Naive thymus-derived CD4-positive, alpha-beta T cell (primary cell): ENCODE results near the gene TBX21. TPM values are rescaled to one million over a fixed set of nuclear protein-coding genes. Genes with fewer than 3 reads are reported as not detected.
"Not testable (repeated sequence)": the region's sequence is repeated elsewhere in the genome, so short reads cannot be mapped to it uniquely, and the experiment has no call there.

ENCODE experiments used
- ATAC-seq: fragments of 150-1000 bp; cut with Tn5 transposase; 2 replicates; pipeline ENCODE4 v1.10.0; 2021; ENCODE audit warnings: mild to moderate bottlenecking, moderate library complexity
- CTCF ChIA-PET: fragments of 350-600 bp; sonication (Branson Sonifier 250); formaldehyde crosslinking; loops from one replicate; lab custom pipeline; 2021; ENCODE audit warnings: antibody characterized with exemption; lab: Charles Lee
- POLR2A ChIA-PET: fragments of 350-600 bp; sonication (Branson Sonifier 250); formaldehyde crosslinking; loops from one replicate; lab custom pipeline; 2021; ENCODE audit warnings: antibody characterized with exemption, inconsistent platforms; lab: Charles Lee
- DNase-seq, 9 donors: peaks; one replicate each; pipeline versions ENCODE4 v3.0.0 to v3.0.0-alpha.2; 2020 to 2022; ENCODE audit warnings: mixed read lengths in 1 of 9
- H3K27ac ChIP-seq: one replicate; pipeline ENCODE4 v1.7.0; 2013; ENCODE audit warnings: mild to moderate bottlenecking, low read depth, low read length, moderate library complexity
- H3K27me3 ChIP-seq, 2 donors: one replicate each; pipeline ENCODE4 v1.7.0; 2013; ENCODE audit warnings: low read length in 2 of 2, mild to moderate bottlenecking in 2 of 2, moderate library complexity in 2 of 2; ENCODE audit not compliant: control insufficient read depth in 2 of 2, insufficient read depth in 2 of 2
- H3K36me3 ChIP-seq, 3 experiments: 1 replicate in 2 of 3; 2 replicates in 1 of 3; pipeline ENCODE4 v1.7.0; 2013; ENCODE audit warnings: low read length in 3 of 3, mild to moderate bottlenecking in 3 of 3, moderate library complexity in 1 of 3; ENCODE audit not compliant: insufficient read depth in 3 of 3, control insufficient read depth in 2 of 3
- H3K4me1 ChIP-seq, 2 donors: one replicate each; pipeline ENCODE4 v1.7.0; 2013; ENCODE audit warnings: low read length in 2 of 2, mild to moderate bottlenecking in 2 of 2, moderate library complexity in 1 of 2; ENCODE audit not compliant: control insufficient read depth in 2 of 2, insufficient read depth in 2 of 2
- H3K4me3 ChIP-seq: 2 replicates; pipeline ENCODE4 v1.7.0; 2013; ENCODE audit warnings: mild to moderate bottlenecking, low read length
- H3K9me3 ChIP-seq, 3 experiments: 1 replicate in 2 of 3; 2 replicates in 1 of 3; pipeline ENCODE4 v1.7.0; 2013; ENCODE audit warnings: low read length in 3 of 3; ENCODE audit not compliant: control insufficient read depth in 2 of 3
- H3K27ac Mint-ChIP-seq, 9 donors: one replicate each; pipeline ENCODE4 v1.8.0; 2020 to 2022; ENCODE audit warnings: mixed read lengths in 9 of 9, mild to moderate bottlenecking in 8 of 9, moderate library complexity in 5 of 9, inconsistent platforms in 2 of 9
- H3K27me3 Mint-ChIP-seq, 5 donors: one replicate each; pipeline ENCODE4 v1.8.0; 2021 to 2022; ENCODE audit warnings: mixed read lengths in 5 of 5, mild to moderate bottlenecking in 1 of 5
- H3K36me3 Mint-ChIP-seq, 5 donors: one replicate each; pipeline ENCODE4 v1.8.0; 2020 to 2022; ENCODE audit warnings: mixed read lengths in 5 of 5, mild to moderate bottlenecking in 3 of 5, inconsistent platforms in 1 of 5
- H3K4me1 Mint-ChIP-seq, 7 donors: one replicate each; pipeline ENCODE4 v1.8.0; 2020 to 2022; ENCODE audit warnings: mixed read lengths in 7 of 7, mild to moderate bottlenecking in 3 of 7, inconsistent platforms in 1 of 7
- H3K4me3 Mint-ChIP-seq, 10 donors: one replicate each; pipeline ENCODE4 v1.8.0; 2020 to 2022; ENCODE audit warnings: mild to moderate bottlenecking in 10 of 10, mixed read lengths in 10 of 10, moderate library complexity in 6 of 10, inconsistent platforms in 2 of 10
- H3K9me3 Mint-ChIP-seq, 11 donors: one replicate each; pipeline ENCODE4 v1.8.0; 2020 to 2022; ENCODE audit warnings: mixed read lengths in 11 of 11, mild to moderate bottlenecking in 4 of 11, inconsistent platforms in 1 of 11, moderate library complexity in 1 of 11
- intact Hi-C, 2 donors: fragments of 100-400 bp; cut with micrococcal nuclease; formaldehyde crosslinking; loops; one replicate each; pipeline ENCODE4 v1.15.1; 2023
- polyA plus RNA-seq, 2 donors: library from polyadenylated mRNA; unstranded; fragments of 300-500 nt; fragmentation: Illumina TruSeq; gene quantifications; one replicate each; pipeline ENCODE4 v1.2.3, GENCODE V29; 2021
- total RNA-seq, 6 experiments: library from RNA in 5 of 6; stranded (reverse) in 5 of 6; gene quantifications; 1 replicate in 5 of 6; 2 replicates in 1 of 6; pipeline ENCODE4 v1.2.3 and lab custom pipeline; 2021 to 2026

TBX21 gene
- total and polyA plus RNA-seq, 7 experiments from 2014 or later = 0.13 to 38.6 (median 1.5) TPM

DNA sequence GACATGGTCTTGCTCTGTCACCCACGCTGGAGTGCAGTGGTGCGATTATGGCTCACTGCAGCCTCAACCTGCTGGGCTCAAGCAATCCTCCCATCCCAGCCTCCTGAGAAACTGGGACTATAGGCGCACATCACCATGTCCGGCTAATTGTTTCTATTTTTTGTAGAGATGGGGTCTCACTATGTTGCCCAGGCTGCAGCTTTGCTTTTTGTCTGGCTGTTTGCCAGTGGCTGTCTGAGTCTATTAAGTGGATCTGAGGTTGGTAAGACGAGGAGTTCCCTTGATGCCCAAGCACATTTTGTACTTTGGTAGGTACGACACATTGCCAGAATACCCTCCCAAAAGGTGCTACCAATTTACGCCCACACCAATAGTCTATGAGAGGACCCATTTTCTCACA lies 5.1 kb downstream of the TBX21 start:
- peaks cover 0 to 7% (median 5%) of the 10 kb centered on the region in 5 donors for H3K27me3 Mint-ChIP-seq
- H3K4me3 ChIP-seq = no peak overlapping the region
- no peaks in the 10 kb centered on the region for H3K9me3 ChIP-seq
- DNase-seq (no peak), ATAC-seq (no peak)
- H3K4me3 Mint-ChIP-seq = peak overlapping the region in 1 of 10 donors; percentile 60
- no peak overlapping the region for H3K27ac ChIP-seq
- peaks cover 0 to 5% (median 0%) of the 10 kb centered on the region in 5 donors for H3K36me3 Mint-ChIP-seq
- no peaks in the 10 kb centered on the region for H3K9me3 Mint-ChIP-seq
- H3K4me1 Mint-ChIP-seq = peaks cover 10 to 65% (median 20%) of the 10 kb centered on the region in 7 donors
- intact Hi-C loops = loop anchor here in 1 of 2 donors (5.0 kb wide), 1 partner anchor 1994 kb away; no protein-coding TSS in a partner anchor
- H3K27ac Mint-ChIP-seq = no peak overlapping the region
- peaks cover 5 to 49% of the 10 kb centered on the region in 2 donors for H3K4me1 ChIP-seq
- no peaks in the 10 kb centered on the region for H3K36me3 ChIP-seq
- no peaks in the 10 kb centered on the region for H3K27me3 ChIP-seq
- ChIA-PET CTCF (no interaction called here), POLR2A (no interaction called here)

DNA sequence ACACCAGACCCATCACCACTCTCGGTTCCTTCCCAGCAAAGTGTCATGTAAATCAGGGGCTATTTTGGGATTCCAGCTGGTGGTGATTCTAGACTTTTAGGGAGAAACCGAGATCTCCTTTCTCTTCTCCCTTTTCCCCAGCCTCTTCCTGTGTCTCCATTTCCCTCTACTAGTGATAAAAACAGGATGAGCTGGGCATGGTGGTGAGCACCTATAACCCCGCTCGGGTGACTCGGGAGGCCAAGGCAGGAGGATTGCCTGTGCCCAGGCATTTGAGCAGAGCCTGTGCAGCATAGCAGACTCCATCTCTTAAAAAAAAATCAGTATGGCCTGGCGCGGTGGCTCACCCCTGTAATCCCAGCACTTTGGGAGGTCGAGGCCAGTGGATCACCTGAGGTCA lies 6.1 kb downstream of the TBX21 start:
- Mint-ChIP-seq H3K27ac (no peak overlapping the region), H3K4me3 (peak overlapping the region in 1 of 10 donors; percentile 60), H3K4me1 (peaks cover 8 to 64% (median 16%) of the 10 kb centered on the region in 7 donors), H3K36me3 (peaks cover 0 to 5% (median 0%) of the 10 kb centered on the region in 5 donors), H3K27me3 (peaks cover 0 to 4% (median under 1%) of the 10 kb centered on the region in 5 donors), H3K9me3 (no peaks in the 10 kb centered on the region)
- no peaks in the 10 kb centered on the region for H3K27me3 ChIP-seq
- no peak overlapping the region for H3K27ac ChIP-seq
- H3K4me1 ChIP-seq = peaks cover under 1 to 51% of the 10 kb centered on the region in 2 donors
- H3K9me3 ChIP-seq = no peaks in the 10 kb centered on the region
- H3K36me3 ChIP-seq = no peaks in the 10 kb centered on the region
- intact Hi-C loops = loop anchor here in 1 of 2 donors (5.0 kb wide), 1 partner anchor 1993 kb away; no protein-coding TSS in a partner anchor
- ChIA-PET CTCF (no interaction called here), POLR2A (no interaction called here)
- DNase-seq = no peak
- no peak overlapping the region for H3K4me3 ChIP-seq
- ATAC-seq = no peak

DNA sequence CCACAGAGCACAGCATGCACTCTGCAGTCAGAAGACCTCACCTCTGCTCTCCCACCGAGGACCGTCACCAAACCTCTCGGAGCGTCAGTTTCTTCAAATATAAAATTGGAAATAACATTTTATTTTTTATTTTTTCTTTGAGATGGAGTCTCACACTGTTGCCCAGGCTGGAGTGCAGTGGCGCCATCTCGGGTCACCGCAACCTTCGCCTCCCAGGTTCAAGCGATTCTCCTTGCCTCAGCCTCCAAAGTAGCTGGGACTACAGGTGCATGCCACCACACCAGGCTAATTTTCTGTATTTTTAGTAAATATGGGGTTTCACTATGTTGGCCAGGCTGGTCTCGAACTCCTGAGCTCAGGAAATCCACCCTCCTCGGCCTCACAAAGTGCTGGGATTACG lies 6.9 kb downstream of the TBX21 start:
- H3K36me3 ChIP-seq, H3K9me3 ChIP-seq, DNase-seq, H3K27me3 ChIP-seq, ATAC-seq, H3K9me3 Mint-ChIP-seq, H3K36me3 Mint-ChIP-seq, H3K27ac ChIP-seq, H3K27ac Mint-ChIP-seq, H3K4me3 ChIP-seq, H3K4me3 Mint-ChIP-seq, H3K27me3 Mint-ChIP-seq, POLR2A ChIA-PET, CTCF ChIA-PET: not testable (repeated sequence)
- peaks cover 5 to 62% (median 14%) of the 10 kb centered on the region in 7 donors for H3K4me1 Mint-ChIP-seq
- H3K4me1 ChIP-seq = peaks cover 0 to 51% of the 10 kb centered on the region in 2 donors
- intact Hi-C loops = loop anchor here in 1 of 2 donors (5.0 kb wide), 1 partner anchor 1992 kb away; no protein-coding TSS in a partner anchor

- Histone ChIP-seq H3K27ac (no peak overlapping the region), H3K27me3 (no peaks in the 10 kb centered on the region), H3K4me1 (peaks cover 0 to 50% of the 10 kb centered on the region in 2 donors), H3K4me3 (peak overlapping the region; percentile 31), H3K9me3 (no peaks in the 10 kb centered on the region), H3K36me3 (peaks cover 0 to 6% (median 0%) of the 10 kb centered on the region in 3 experiments)
- ChIA-PET POLR2A (no interaction called here), CTCF (interaction anchor here (0.6 to 2.8 kb wide), 9 partner anchors 8 to 575 kb away, joined by 3 to 10 read pairs (median 3); partner anchors contain the start of gene TBX21)
- ATAC-seq (peak; percentile 60), DNase-seq (no peak)
- Mint-ChIP-seq H3K27ac (peak overlapping the region in 3 of 9 donors; percentile 6 to 68 (median 22)), H3K4me1 (peaks cover 2 to 50% (median 12%) of the 10 kb centered on the region in 7 donors), H3K9me3 (no peaks in the 10 kb centered on the region), H3K4me3 (peak overlapping the region in 2 of 10 donors; percentile 22 to 32), H3K27me3 (no peaks in the 10 kb centered on the region), H3K36me3 (peaks cover 0 to 3% (median 0%) of the 10 kb centered on the region in 5 donors)
- intact Hi-C loops = no loop called here
Measured at GRCh38 chr17:47741109-47741792, 8.2 kb downstream of the TBX21 start.

- peak overlapping the region in 2 of 9 donors; percentile 10 to 22 for H3K27ac Mint-ChIP-seq
- H3K4me3 Mint-ChIP-seq = peak overlapping the region in 2 of 10 donors; percentile 22 to 32
- Histone ChIP-seq H3K9me3 (no peaks in the 10 kb centered on the region), H3K4me1 (peaks cover 0 to 45% of the 10 kb centered on the region in 2 donors), H3K27ac (no peak overlapping the region), H3K4me3 (peak overlapping the region; percentile 31), H3K27me3 (no peaks in the 10 kb centered on the region), H3K36me3 (peaks cover 0 to 6% (median 0%) of the 10 kb centered on the region in 3 experiments)
- intact Hi-C loops = loop anchor here (1.0 to 2.0 kb wide), 5 partner anchors 8 to 513 kb away; partner anchors contain the start of gene TBX21 (in 1 of the 2)
- no peak for DNase-seq
- H3K27me3 Mint-ChIP-seq = no peaks in the 10 kb centered on the region
- peaks cover 0 to 45% (median 12%) of the 10 kb centered on the region in 7 donors for H3K4me1 Mint-ChIP-seq
- peak; percentile 20 for ATAC-seq
- POLR2A ChIA-PET = no interaction called here
- no peaks in the 10 kb centered on the region for H3K9me3 Mint-ChIP-seq
- peaks cover 0 to 3% (median 0%) of the 10 kb centered on the region in 5 donors for H3K36me3 Mint-ChIP-seq
- CTCF ChIA-PET = interaction anchor here (0.6 to 2.8 kb wide), 8 partner anchors 9 to 574 kb away, joined by 3 to 10 read pairs (median 4); partner anchors contain the start of gene TBX21
Measured at GRCh38 chr17:47741793-47742145, 8.7 kb downstream of the TBX21 start.

DNA sequence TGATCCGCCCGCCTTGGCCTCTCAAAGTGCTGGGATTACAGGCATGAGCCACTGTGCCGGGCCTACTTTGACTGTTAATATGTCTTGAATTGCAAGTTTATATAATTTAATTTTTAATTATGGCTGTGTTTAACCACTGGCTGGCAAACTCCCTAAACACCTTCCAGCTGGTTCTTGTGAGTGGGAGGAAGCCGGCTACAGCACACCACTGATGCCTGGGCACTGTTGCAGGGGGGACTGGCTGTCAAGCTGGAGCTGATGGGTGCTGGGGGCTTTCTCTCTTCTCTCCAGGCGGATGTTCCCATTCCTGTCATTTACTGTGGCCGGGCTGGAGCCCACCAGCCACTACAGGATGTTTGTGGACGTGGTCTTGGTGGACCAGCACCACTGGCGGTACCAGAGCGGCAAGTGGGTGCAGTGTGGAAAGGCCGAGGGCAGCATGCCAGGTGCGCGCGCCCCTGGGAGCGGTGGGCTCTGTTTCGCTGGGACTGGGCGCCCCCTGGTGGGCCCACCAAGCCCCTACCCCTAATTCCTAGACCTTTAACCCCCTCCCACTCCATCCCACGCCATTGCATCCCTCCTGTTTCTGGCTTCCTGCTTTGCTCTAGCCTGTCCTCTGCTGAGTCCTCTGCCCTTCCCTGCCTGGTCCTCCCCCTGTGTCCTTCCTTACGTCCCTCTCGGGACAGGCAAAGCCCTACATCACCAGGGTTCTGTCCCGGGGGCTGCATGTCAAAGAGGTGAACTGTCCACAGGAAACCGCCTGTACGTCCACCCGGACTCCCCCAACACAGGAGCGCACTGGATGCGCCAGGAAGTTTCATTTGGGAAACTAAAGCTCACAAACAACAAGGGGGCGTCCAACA lies 9.5 kb downstream of the TBX21 start:
- Histone ChIP-seq H3K27me3 (no peaks in the 10 kb centered on the region), H3K36me3 (peaks cover 0 to 6% (median 0%) of the 10 kb centered on the region in 3 experiments), H3K27ac (no peak overlapping the region), H3K4me1 (peaks cover 0 to 41% of the 10 kb centered on the region in 2 donors), H3K9me3 (no peaks in the 10 kb centered on the region), H3K4me3 (no peak overlapping the region)
- ATAC-seq (peak; percentile 59), DNase-seq (peak; percentile 19 to 56 (median 40))
- Mint-ChIP-seq H3K36me3 (peaks cover 0 to 4% (median 0%) of the 10 kb centered on the region in 5 donors), H3K9me3 (no peaks in the 10 kb centered on the region), H3K4me1 (peaks cover 0 to 37% (median 12%) of the 10 kb centered on the region in 7 donors), H3K27me3 (no peaks in the 10 kb centered on the region), H3K4me3 (peak overlapping the region in 2 of 10 donors; percentile 25 to 43), H3K27ac (no peak overlapping the region)
- POLR2A ChIA-PET = no interaction called here
- intact Hi-C loops = loop anchor here (1.0 to 2.0 kb wide), 5 partner anchors 9 to 514 kb away; partner anchors contain the start of gene TBX21 (in 1 of the 2)
- CTCF ChIA-PET = interaction anchor here (0.6 to 2.8 kb wide), 7 partner anchors 9 to 79 kb away, joined by 3 to 10 read pairs (median 3); partner anchors contain the start of gene TBX21
